ENCODE measurements around the gene PLN.

PLN gene

GRCh38 chr6:118586746-118587485, 38.8 kb downstream of the PLN start:
- ChIA-PET CTCF (no interaction called here), POLR2A (no interaction called here)
- no peak for DNase-seq (ENCODE audit: extremely low spot score)

GRCh38 chr6:118588626-118589025, 40.5 kb downstream of the PLN start:
- ChIA-PET POLR2A (no interaction called here), CTCF (no interaction called here)
- DNase-seq (ENCODE audit: extremely low spot score): no peak
- no peak for TF ChIP-seq FOXM1 (IDR thresholded peaks at IDR 0.05; ENCODE audit: borderline replicate concordance)
- TF ChIP-seq PKNOX1 (IDR thresholded peaks at IDR 0.05): no peak
- no peak for TF ChIP-seq ELF4 (IDR thresholded peaks at IDR 0.05)
- no peak for TF ChIP-seq ZNF384 (IDR thresholded peaks at IDR 0.05)
- TF ChIP-seq CTBP1 (IDR thresholded peaks at IDR 0.05; ENCODE audit: borderline replicate concordance): no peak
- no peak for TF ChIP-seq FOXK2 (IDR thresholded peaks at IDR 0.05)
- TF ChIP-seq LEF1 (IDR thresholded peaks at IDR 0.05; ENCODE audit: borderline replicate concordance): no peak
- TF ChIP-seq TARDBP (IDR thresholded peaks at IDR 0.05): no peak
- TF ChIP-seq SUZ12 (IDR thresholded peaks at IDR 0.05): no peak

More at GRCh38 chr6:118586746-118587485, 38.8 kb downstream of the PLN start:
- TF ChIP-seq BHLHE40 (IDR thresholded peaks at IDR 0.05; ENCODE audit: borderline replicate concordance) (no peak), ELF4 (IDR thresholded peaks at IDR 0.05) (no peak), FOXK2 (IDR thresholded peaks at IDR 0.05) (no peak), L3MBTL2 (conservative IDR thresholded peaks at IDR 0.05) (no peak), TARDBP (IDR thresholded peaks at IDR 0.05) (no peak), LEF1 (IDR thresholded peaks at IDR 0.05; ENCODE audit: borderline replicate concordance) (no peak), SUZ12 (IDR thresholded peaks at IDR 0.05) (no peak), NFRKB (IDR thresholded peaks at IDR 0.05) (no peak), ARNT (IDR thresholded peaks at IDR 0.05) (no peak), FOXM1 (IDR thresholded peaks at IDR 0.05; ENCODE audit: borderline replicate concordance) (no peak), PKNOX1 (IDR thresholded peaks at IDR 0.05) (no peak), ZNF384 (IDR thresholded peaks at IDR 0.05) (no peak), HDGF (IDR thresholded peaks at IDR 0.05; ENCODE audit: borderline replicate concordance) (no peak), CTBP1 (IDR thresholded peaks at IDR 0.05; ENCODE audit: borderline replicate concordance) (no peak), SP1 (IDR thresholded peaks at IDR 0.05) (no peak), FOXA1 (IDR thresholded peaks at IDR 0.05) (no peak)

GRCh38 chr6:118589186-118589585, 41.1 kb downstream of the PLN start:
- DNase-seq (ENCODE audit: extremely low spot score): no peak
- ChIA-PET CTCF (no interaction called here), POLR2A (no interaction called here)
- TF ChIP-seq TARDBP (IDR thresholded peaks at IDR 0.05) (no peak), FOXK2 (IDR thresholded peaks at IDR 0.05) (no peak), HDGF (IDR thresholded peaks at IDR 0.05; ENCODE audit: borderline replicate concordance) (no peak), ARNT (IDR thresholded peaks at IDR 0.05) (no peak), PKNOX1 (IDR thresholded peaks at IDR 0.05) (no peak), BHLHE40 (IDR thresholded peaks at IDR 0.05; ENCODE audit: borderline replicate concordance) (no peak), FOXA1 (IDR thresholded peaks at IDR 0.05) (no peak), FOXM1 (IDR thresholded peaks at IDR 0.05; ENCODE audit: borderline replicate concordance) (no peak), NFRKB (IDR thresholded peaks at IDR 0.05) (no peak), ELF4 (IDR thresholded peaks at IDR 0.05) (no peak)

- DNase-seq (ENCODE audit: extremely low spot score): no peak
- POLR2A ChIA-PET: no interaction called here
- CTCF ChIA-PET: no interaction called here
- TF ChIP-seq TARDBP (IDR thresholded peaks at IDR 0.05) (no peak), NFRKB (IDR thresholded peaks at IDR 0.05) (no peak), SP1 (IDR thresholded peaks at IDR 0.05) (no peak), CTBP1 (IDR thresholded peaks at IDR 0.05; ENCODE audit: borderline replicate concordance) (no peak), ELF4 (IDR thresholded peaks at IDR 0.05) (no peak), FOXK2 (IDR thresholded peaks at IDR 0.05) (no peak), ZNF384 (IDR thresholded peaks at IDR 0.05) (no peak), BHLHE40 (IDR thresholded peaks at IDR 0.05; ENCODE audit: borderline replicate concordance) (no peak), L3MBTL2 (conservative IDR thresholded peaks at IDR 0.05) (no peak), SUZ12 (IDR thresholded peaks at IDR 0.05) (no peak), FOXA1 (IDR thresholded peaks at IDR 0.05) (no peak)
These were observed 41.7 kb downstream of the PLN start for GRCh38 chr6:118589649-118590365.

- DNase-seq (ENCODE audit: extremely low spot score): no peak
- TF ChIP-seq HDGF (IDR thresholded peaks at IDR 0.05; ENCODE audit: borderline replicate concordance) (no peak), ZNF384 (IDR thresholded peaks at IDR 0.05) (no peak), NFRKB (IDR thresholded peaks at IDR 0.05) (no peak), CTBP1 (IDR thresholded peaks at IDR 0.05; ENCODE audit: borderline replicate concordance) (no peak), BHLHE40 (IDR thresholded peaks at IDR 0.05; ENCODE audit: borderline replicate concordance) (no peak), L3MBTL2 (conservative IDR thresholded peaks at IDR 0.05) (no peak), ELF4 (IDR thresholded peaks at IDR 0.05) (no peak), SUZ12 (IDR thresholded peaks at IDR 0.05) (no peak), PKNOX1 (IDR thresholded peaks at IDR 0.05) (no peak), FOXA1 (IDR thresholded peaks at IDR 0.05) (no peak), TARDBP (IDR thresholded peaks at IDR 0.05) (no peak), LEF1 (IDR thresholded peaks at IDR 0.05; ENCODE audit: borderline replicate concordance) (no peak)
- ChIA-PET CTCF (no interaction called here), POLR2A (no interaction called here)
These were observed 43.8 kb downstream of the PLN start for GRCh38 chr6:118591897-118592296.
